Rectal smooth muscle tissue (tissue), 1 donor: ENCODE measurements around the gene RAMP3.
"Not testable (repeated sequence)": the region's sequence is repeated elsewhere in the genome, so short reads cannot be mapped to it uniquely, and the experiment has no call there.

Experiments used
- H3K27ac ChIP-seq: one replicate; pipeline ENCODE4 v1.7.0; 2013; ENCODE audit warnings: low read depth, low read length, inconsistent platforms
- H3K27me3 ChIP-seq: one replicate; pipeline ENCODE4 v1.7.0; 2013; ENCODE audit warnings: low read length; ENCODE audit not compliant: control insufficient read depth, insufficient read depth
- H3K36me3 ChIP-seq: one replicate; pipeline ENCODE4 v1.7.0; 2013; ENCODE audit warnings: low read length; ENCODE audit not compliant: control insufficient read depth, insufficient read depth
- H3K4me1 ChIP-seq: one replicate; pipeline ENCODE4 v1.7.0; 2013; ENCODE audit warnings: low read length; ENCODE audit not compliant: control insufficient read depth, insufficient read depth
- H3K4me3 ChIP-seq: one replicate; pipeline ENCODE4 v1.7.0; 2013; ENCODE audit warnings: low read length
- H3K9ac ChIP-seq: one replicate; pipeline ENCODE4 v1.7.0; 2013; ENCODE audit warnings: low read length

The RAMP3 gene

DNA sequence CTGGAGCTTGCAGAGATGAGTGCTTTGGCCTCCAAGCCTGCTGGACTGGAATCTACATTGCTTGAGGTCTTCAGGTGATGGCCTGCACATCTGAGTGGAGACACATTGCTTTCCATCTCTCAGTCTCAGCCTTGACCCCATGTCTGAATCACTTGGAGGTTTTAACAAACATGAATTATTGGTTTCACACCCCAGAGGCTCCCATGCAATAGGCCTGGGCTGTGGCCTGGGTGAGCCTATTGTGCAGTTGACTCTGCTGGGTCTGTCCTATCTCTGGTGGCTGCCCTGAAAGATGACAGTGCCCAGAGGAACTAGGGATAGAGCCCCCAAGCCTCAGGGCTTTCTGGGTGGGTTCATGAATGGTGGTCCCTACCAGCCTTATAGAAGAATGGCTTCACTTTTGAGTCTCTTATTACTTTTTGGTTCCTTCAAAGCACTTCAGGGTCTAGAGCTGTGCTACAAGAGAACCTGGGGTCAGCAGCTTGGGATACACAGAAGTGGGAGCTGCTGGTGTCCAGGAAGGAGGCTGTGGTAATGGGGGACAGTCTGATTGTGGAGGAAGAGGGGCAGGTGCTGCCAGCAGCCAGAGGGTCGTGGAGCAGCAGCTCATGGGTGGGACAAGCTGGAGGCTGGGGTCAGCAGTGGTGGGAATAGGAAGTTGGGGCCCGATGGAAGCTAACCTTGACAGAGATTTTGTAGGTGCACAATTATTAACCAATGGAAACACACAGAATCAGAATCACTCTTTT lies 5.5 kb downstream of the RAMP3 start:
- Histone ChIP-seq H3K36me3 (no peaks in the 10 kb centered on the region), H3K9ac (no peak overlapping the region)

DNA sequence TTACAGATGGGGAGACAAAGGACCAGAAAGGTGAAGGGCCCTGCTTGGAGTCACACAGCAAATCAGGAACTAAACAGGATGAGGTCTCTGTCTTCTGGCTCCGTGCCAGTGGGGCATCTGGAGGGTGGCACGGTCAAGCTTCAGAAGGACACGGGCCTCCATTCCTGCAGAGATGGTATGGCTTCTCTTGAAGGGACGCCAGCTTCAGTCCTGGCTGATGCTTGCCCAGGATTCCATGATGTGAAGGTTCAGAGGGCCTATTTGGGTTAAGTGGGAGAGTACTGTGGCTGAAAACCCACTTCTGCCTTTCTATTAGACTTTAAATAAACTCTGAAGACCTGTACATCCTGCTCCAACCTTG lies 6.1 kb downstream of the RAMP3 start:
- no peaks in the 10 kb centered on the region for H3K36me3 ChIP-seq
- no peak overlapping the region for H3K4me3 ChIP-seq
- H3K4me1 ChIP-seq, result no peaks in the 10 kb centered on the region
- H3K27ac ChIP-seq, result no peak overlapping the region
- no peak overlapping the region for H3K9ac ChIP-seq
- H3K27me3 ChIP-seq, result no peaks in the 10 kb centered on the region

More for the DNA sequence above, 5.5 kb downstream of the RAMP3 start:
- Histone ChIP-seq H3K4me3 (no peak overlapping the region), H3K27me3 (no peaks in the 10 kb centered on the region), H3K27ac (no peak overlapping the region), H3K4me1 (no peaks in the 10 kb centered on the region)

DNA sequence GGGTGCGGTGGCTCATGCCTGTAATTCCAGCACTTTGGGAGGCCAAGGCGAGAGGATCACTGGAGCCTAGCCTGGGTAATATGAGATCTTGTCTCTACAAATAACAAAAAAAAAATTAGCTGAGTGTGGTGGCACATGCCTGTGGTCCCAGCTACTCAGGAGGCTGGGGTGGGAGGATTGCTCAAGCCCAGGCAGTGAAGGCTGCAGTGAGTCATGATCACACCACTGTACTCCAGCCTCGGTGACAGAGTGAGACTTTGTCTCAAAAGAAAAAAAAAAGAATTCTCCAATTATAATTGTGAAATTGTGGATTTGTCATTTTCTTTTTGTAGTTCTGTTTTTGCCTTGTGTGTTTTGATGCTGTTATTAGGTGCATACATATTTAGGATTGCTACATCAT lies 6.7 kb downstream of the RAMP3 start:
- H3K9ac ChIP-seq, H3K27me3 ChIP-seq, H3K4me3 ChIP-seq, H3K36me3 ChIP-seq, H3K4me1 ChIP-seq, H3K27ac ChIP-seq: not testable (repeated sequence)

DNA sequence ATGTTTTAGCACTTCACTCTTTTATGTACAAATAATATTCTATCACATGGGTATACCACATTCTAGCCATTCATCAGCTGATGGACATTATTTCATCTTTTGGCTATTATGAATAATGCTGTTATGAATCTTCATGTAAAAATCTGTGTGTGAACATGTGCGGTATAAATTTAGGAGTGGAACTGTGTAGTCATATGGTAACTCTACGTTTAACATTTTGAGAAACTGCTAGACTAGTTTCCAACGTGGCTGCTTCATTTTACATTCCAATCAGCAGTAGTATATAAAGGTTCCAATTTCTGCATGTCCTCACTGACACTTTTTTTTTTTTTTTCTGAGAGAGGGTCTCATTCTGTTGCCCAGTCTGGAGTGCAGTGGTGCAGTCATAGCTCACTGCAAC lies 8.3 kb downstream of the RAMP3 start:
- H3K27ac ChIP-seq, result no peak overlapping the region
- H3K4me1 ChIP-seq, result no peaks in the 10 kb centered on the region
- H3K27me3 ChIP-seq, result no peaks in the 10 kb centered on the region
- H3K36me3 ChIP-seq, result no peaks in the 10 kb centered on the region
- H3K4me3 ChIP-seq, result no peak overlapping the region
- no peak overlapping the region for H3K9ac ChIP-seq

DNA sequence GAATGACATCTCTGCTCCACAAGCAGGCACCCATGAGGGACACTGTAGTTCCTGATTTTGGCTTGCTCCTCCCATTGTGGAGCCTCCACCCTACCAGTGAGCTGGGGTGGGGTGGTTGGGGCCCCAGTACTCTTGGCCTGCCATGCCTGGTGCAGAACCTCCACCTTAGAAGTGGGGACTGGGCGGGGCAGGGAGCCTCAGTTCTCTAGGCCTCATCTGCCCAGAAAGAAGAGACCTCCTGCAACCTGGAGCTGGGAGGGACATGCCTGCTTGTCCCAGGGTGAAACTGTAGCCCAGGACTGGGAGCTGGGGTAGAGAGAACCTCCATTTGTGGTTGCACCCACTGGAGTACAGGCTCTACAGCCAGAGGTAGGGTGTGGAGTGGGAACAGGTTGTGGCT lies 14.4 kb downstream of the RAMP3 start:
- H3K27ac ChIP-seq, result no peak overlapping the region
- H3K9ac ChIP-seq, result no peak overlapping the region

DNA sequence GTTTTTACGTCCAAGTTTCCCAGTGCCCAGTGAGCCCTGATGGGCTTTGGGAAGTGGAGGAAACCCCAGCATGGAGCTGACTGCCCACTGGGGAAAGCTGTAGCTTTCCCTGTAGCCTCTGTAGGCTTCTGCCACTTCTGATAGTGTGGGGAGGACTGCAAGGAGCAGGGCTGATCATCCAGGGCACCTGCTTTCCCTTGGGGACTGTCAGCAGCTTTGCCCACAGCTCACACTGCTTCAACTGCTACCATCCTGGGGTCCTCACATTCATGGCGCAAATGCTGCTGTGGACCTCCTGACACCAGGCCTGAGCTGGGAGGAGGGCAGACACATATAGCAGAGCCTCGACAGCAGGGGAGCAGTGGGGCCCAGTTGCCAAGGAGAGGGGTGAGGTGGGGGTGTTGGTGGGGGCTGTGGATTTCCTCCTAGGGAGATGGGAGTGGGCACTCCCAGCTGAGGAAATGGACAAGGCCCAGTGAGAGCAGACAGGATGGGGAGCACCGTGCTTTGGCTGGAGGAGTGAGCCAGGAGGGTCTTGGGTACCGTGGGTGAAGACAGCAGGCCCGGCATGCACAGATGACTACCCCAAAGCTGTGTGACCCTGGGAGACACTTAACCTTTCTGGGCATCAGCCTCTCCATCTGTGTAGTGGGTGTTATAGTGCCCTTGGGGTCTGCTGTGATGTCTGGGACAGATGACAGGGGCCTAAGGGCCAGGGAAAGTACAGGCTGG lies 16.2 kb downstream of the RAMP3 start:
- no peaks in the 10 kb centered on the region for H3K27me3 ChIP-seq
- no peaks in the 10 kb centered on the region for H3K36me3 ChIP-seq
- no peak overlapping the region for H3K27ac ChIP-seq
- H3K4me3 ChIP-seq, result no peak overlapping the region
- no peaks in the 10 kb centered on the region for H3K4me1 ChIP-seq
- H3K9ac ChIP-seq, result no peak overlapping the region

More for the DNA sequence above, 14.4 kb downstream of the RAMP3 start:
- Histone ChIP-seq H3K27me3 (no peaks in the 10 kb centered on the region), H3K4me3 (no peak overlapping the region), H3K4me1 (no peaks in the 10 kb centered on the region), H3K36me3 (no peaks in the 10 kb centered on the region)

DNA sequence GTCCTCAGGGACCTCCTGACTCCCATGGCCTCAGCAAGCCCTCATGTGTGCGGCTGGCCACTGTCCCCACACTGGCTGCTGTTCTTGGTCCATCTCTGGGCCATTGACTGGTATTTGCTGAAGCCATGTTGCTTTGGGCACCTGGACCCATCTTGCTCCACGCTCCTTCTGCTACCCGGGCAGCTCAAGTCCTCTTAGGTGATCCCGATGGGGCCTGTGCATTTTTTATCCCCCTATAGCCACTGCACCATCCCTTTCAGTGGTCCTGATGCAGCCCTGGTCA lies 16.7 kb downstream of the RAMP3 start:
- no peaks in the 10 kb centered on the region for H3K4me1 ChIP-seq
- no peaks in the 10 kb centered on the region for H3K27me3 ChIP-seq
- H3K4me3 ChIP-seq, result no peak overlapping the region
- no peaks in the 10 kb centered on the region for H3K36me3 ChIP-seq
- no peak overlapping the region for H3K27ac ChIP-seq
- H3K9ac ChIP-seq, result no peak overlapping the region

DNA sequence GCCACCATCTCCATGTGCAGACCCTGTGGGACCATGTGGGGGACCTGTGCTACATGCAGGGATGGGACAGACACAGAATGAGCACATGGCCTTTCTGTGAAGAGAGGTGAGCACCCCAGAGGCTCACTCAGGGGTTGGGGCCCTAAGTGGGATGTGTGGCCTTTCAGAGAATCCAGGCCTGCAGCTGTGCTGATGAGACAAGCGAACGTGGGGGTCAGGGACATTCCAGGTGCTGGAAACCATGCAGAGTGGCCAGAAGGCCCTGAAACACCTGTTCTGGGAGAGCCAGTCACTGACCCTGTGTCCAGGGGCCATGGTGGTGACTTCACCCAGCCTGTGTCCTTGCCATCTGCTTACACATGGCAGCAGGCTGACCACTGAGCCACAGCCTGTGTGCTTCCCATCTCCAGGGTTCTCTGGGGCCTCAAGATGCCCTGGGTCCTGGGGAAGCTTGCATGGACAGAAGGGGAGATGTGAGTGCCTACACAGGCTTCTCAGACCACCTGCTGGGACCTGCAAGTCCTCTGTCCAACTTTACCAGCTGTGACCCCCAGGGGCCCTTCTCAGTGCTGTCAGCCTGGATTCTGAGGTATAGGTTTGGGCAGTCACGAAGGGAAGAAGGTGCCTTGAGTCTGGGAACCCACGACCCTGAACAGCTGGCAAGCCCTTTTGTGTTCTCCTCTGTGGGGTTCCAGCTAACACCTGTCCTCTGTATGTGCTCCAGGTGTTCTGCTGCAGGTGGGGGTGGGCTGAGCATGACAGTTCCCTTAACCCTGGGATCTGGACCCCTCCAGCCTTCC lies 17.6 kb downstream of the RAMP3 start:
- H3K4me3 ChIP-seq, result no peak overlapping the region
- H3K36me3 ChIP-seq, result no peaks in the 10 kb centered on the region
- no peak overlapping the region for H3K27ac ChIP-seq
- H3K4me1 ChIP-seq, result no peaks in the 10 kb centered on the region
- no peaks in the 10 kb centered on the region for H3K27me3 ChIP-seq
- no peak overlapping the region for H3K9ac ChIP-seq

DNA sequence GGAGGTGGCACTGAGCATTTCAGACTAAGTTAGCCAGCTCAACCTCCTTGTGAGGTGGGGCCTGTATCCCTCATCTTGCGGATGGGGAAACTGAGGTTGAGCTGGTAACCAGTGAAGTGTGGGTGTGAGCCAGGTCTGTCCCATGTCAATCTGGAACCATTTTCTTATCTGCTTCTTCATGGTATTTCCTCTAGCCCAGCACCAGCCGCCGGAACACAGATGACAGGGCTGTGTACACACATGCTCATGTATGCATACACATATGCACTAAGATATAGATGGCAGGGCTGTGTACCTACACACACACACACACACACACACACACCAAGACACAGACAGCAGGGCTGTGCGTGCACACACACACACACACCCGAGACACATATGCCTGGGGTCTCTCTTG lies 18.5 kb downstream of the RAMP3 start:
- no peak overlapping the region for H3K4me3 ChIP-seq
- no peaks in the 10 kb centered on the region for H3K4me1 ChIP-seq
- H3K27ac ChIP-seq, result no peak overlapping the region
- H3K9ac ChIP-seq, result no peak overlapping the region
- H3K27me3 ChIP-seq, result no peaks in the 10 kb centered on the region
- H3K36me3 ChIP-seq, result no peaks in the 10 kb centered on the region

DNA sequence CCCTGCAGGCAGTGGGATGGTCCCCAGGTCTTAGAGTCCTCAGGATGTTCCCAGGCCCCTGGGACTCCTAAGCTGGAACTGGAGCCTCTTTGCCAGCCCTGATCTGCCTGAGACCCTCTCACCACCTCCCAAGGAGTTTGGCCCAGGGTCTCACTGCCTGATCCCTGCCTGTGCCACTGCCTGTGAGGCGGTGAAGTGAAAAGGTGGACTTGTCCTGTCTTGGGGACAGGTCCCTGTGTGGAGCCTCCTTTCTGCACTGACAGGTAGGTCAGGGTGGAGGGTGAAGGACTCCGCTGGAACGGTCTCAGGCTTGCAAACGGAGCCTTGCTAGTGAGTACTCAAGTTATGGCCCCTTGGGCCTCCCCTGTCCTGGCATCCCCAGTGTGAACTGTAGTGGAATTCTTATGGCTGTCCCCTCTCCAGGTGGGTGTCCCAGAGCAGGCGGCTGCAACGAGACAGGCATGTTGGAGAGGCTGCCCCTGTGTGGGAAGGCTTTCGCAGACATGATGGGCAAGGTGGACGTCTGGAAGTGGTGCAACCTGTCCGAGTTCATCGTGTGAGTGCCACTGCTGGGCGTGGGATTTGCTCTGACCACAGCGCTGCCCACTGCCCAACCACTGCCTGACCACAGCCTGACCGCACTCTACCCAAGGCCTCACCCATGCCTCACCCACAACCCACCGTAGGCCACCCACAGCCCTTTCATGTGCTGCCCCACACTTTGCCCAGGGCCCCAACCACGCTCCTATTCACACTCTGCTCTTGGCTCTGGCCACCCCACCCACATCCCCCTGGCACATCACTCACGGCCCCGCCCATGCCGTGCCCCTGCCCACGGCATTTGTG lies 19.5 kb downstream of the RAMP3 start:
- Histone ChIP-seq H3K27ac (no peak overlapping the region), H3K27me3 (no peaks in the 10 kb centered on the region), H3K36me3 (no peaks in the 10 kb centered on the region), H3K4me3 (no peak overlapping the region), H3K4me1 (no peaks in the 10 kb centered on the region), H3K9ac (no peak overlapping the region)

DNA sequence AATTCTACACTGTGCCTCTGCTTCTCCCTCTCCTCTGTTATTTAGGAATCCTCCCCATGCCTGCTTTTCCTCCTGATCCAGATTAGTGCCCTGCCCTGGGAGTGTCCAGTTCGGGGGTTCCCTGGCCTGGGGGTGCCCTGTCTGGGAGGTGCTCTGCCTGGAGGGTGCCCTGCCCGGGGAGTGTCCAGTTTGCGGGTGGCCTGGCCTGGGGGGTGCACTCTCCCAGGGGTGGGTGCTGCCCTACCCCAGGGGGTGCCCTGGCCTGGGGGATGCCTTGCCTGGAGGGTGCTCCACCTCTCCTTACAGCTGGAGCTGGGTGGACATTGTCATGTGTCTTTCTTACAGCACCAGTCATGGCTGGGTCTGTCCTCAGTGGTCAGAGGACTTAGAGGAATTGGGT lies 20.2 kb downstream of the RAMP3 start:
- Histone ChIP-seq H3K36me3 (no peaks in the 10 kb centered on the region), H3K27me3 (no peaks in the 10 kb centered on the region), H3K27ac (no peak overlapping the region), H3K4me1 (no peaks in the 10 kb centered on the region), H3K4me3 (no peak overlapping the region), H3K9ac (no peak overlapping the region)
